ENCODE measurements around the gene LIPM.

- no peak for TF ChIP-seq TAF1 (IDR thresholded peaks at IDR 0.05; ENCODE audit: low read depth, low read length)
- no peak for TF ChIP-seq POLR2A (IDR thresholded peaks at IDR 0.05; ENCODE audit: low read depth, low read length)
- no peak for TF ChIP-seq PAX5 (IDR thresholded peaks at IDR 0.05; ENCODE audit: insufficient read depth, low read length, severe bottlenecking)
- no peak for TF ChIP-seq POLR2AphosphoS5 (IDR thresholded peaks at IDR 0.05; ENCODE audit: low read depth, low read length)
- no peak for TF ChIP-seq POU2F2 (IDR thresholded peaks at IDR 0.05; ENCODE audit: low read depth, low read length)
Measured at GRCh38 chr10:88830643-88831268, 28.2 kb downstream of the LIPM start.

All from GM12891 (cell line).